HepG2 (cell line): ENCODE results near the gene AFAP1L2.

Experiments
- AHR ChIP-seq: IDR thresholded peaks from 2 replicates; pipeline ENCODE4 v1.6.1; 2018; ENCODE audit warnings: missing genetic modification reagents, missing compliant biosample characterization
- ATF3 ChIP-seq: sonication (generic); formaldehyde crosslinking; IDR thresholded peaks from 2 replicates; pipeline ENCODE4 v1.4.0; 2020; ENCODE audit warnings: missing genetic modification reagents
- CTCF ChIP-seq: sonication (generic); formaldehyde crosslinking; IDR thresholded peaks from 2 replicates; pipeline ENCODE4 v1.5.0; 2020; ENCODE audit warnings: mild to moderate bottlenecking, missing genetic modification reagents, moderate library complexity
- POLR2AphosphoS5 ChIP-seq: IDR thresholded peaks from 2 replicates; pipeline ENCODE4 v1.6.1; 2012; ENCODE audit warnings: low read depth, low read length
- ZMAT3 ChIP-seq: sonication (generic); formaldehyde crosslinking; conservative IDR thresholded peaks from 2 replicates; pipeline ENCODE4 v1.7.0; 2021; ENCODE audit warnings: missing genetic modification reagents
- ZNF24 ChIP-seq: fragments of 450-650 bp; IDR thresholded peaks from 2 replicates; pipeline ENCODE4 v1.6.1; 2017; ENCODE audit warnings: antibody characterized with exemption, mild to moderate bottlenecking
- TF ChIP-seq, protein P1 (sequence below), 2 experiments: sonication (generic) in 1 of 2; formaldehyde crosslinking in 1 of 2; IDR thresholded peaks; 2 replicates each; pipeline versions ENCODE4 v1.6.1 to v1.9.0; 2014 to 2022; ENCODE audit warnings: antibody characterized with exemption in 1 of 2, borderline replicate concordance in 1 of 2, inconsistent platforms in 1 of 2, low read depth in 1 of 2, missing genetic modification reagents in 1 of 2
- TF ChIP-seq, protein P2 (sequence below): sonication (generic); formaldehyde crosslinking; IDR thresholded peaks from 2 replicates; pipeline ENCODE4 v1.5.1; 2020; ENCODE audit warnings: mild to moderate bottlenecking, missing genetic modification reagents, borderline replicate concordance
- TF ChIP-seq, protein P3 (sequence below): IDR thresholded peaks from 2 replicates; pipeline ENCODE4 v1.6.1; 2016
- TF ChIP-seq, protein P4 (sequence below): IDR thresholded peaks from 2 replicates; pipeline ENCODE4 v1.6.1; 2016; ENCODE audit warnings: missing biosample characterization, missing genetic modification reagents, low read depth

DNA sequence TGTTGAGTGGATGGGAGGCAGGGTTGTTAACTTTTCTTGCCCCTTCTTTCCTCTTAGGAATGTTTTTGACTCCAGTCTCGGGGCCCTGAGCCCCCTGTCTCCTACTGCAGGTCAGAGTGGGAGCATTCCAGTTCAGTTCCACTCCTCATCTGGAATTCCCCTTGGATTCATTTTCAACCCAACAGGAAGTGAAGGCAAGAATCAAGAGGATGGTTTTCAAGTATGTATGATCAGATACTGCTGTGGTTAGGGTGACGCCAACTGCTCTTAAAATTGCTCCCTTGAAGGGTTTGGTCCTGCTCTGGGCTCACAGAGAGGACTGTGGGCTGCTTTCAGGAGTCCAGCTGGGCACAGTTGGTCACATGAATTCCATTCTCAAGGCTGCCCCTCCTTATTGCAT lies 143.2 kb downstream of the AFAP1L2 start:
- TF ChIP-seq ZNF24 (no peak), POLR2AphosphoS5 (no peak), AHR (CRISPR knock-in tag) (no peak), CTCF (CRISPR knock-in tag) (no peak), ATF3 (CRISPR knock-in tag) (no peak), ZMAT3 (CRISPR knock-in tag) (no peak)
- TF ChIP-seq, protein P1, sequence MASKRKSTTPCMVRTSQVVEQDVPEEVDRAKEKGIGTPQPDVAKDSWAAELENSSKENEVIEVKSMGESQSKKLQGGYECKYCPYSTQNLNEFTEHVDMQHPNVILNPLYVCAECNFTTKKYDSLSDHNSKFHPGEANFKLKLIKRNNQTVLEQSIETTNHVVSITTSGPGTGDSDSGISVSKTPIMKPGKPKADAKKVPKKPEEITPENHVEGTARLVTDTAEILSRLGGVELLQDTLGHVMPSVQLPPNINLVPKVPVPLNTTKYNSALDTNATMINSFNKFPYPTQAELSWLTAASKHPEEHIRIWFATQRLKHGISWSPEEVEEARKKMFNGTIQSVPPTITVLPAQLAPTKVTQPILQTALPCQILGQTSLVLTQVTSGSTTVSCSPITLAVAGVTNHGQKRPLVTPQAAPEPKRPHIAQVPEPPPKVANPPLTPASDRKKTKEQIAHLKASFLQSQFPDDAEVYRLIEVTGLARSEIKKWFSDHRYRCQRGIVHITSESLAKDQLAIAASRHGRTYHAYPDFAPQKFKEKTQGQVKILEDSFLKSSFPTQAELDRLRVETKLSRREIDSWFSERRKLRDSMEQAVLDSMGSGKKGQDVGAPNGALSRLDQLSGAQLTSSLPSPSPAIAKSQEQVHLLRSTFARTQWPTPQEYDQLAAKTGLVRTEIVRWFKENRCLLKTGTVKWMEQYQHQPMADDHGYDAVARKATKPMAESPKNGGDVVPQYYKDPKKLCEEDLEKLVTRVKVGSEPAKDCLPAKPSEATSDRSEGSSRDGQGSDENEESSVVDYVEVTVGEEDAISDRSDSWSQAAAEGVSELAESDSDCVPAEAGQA (IDR thresholded peaks at IDR 0.05; ENCODE audit: low read depth) = no peak
- TF ChIP-seq, protein P1 (CRISPR knock-in tag; IDR thresholded peaks at IDR 0.05; ENCODE audit: borderline replicate concordance) = no peak
- TF ChIP-seq, protein P2, sequence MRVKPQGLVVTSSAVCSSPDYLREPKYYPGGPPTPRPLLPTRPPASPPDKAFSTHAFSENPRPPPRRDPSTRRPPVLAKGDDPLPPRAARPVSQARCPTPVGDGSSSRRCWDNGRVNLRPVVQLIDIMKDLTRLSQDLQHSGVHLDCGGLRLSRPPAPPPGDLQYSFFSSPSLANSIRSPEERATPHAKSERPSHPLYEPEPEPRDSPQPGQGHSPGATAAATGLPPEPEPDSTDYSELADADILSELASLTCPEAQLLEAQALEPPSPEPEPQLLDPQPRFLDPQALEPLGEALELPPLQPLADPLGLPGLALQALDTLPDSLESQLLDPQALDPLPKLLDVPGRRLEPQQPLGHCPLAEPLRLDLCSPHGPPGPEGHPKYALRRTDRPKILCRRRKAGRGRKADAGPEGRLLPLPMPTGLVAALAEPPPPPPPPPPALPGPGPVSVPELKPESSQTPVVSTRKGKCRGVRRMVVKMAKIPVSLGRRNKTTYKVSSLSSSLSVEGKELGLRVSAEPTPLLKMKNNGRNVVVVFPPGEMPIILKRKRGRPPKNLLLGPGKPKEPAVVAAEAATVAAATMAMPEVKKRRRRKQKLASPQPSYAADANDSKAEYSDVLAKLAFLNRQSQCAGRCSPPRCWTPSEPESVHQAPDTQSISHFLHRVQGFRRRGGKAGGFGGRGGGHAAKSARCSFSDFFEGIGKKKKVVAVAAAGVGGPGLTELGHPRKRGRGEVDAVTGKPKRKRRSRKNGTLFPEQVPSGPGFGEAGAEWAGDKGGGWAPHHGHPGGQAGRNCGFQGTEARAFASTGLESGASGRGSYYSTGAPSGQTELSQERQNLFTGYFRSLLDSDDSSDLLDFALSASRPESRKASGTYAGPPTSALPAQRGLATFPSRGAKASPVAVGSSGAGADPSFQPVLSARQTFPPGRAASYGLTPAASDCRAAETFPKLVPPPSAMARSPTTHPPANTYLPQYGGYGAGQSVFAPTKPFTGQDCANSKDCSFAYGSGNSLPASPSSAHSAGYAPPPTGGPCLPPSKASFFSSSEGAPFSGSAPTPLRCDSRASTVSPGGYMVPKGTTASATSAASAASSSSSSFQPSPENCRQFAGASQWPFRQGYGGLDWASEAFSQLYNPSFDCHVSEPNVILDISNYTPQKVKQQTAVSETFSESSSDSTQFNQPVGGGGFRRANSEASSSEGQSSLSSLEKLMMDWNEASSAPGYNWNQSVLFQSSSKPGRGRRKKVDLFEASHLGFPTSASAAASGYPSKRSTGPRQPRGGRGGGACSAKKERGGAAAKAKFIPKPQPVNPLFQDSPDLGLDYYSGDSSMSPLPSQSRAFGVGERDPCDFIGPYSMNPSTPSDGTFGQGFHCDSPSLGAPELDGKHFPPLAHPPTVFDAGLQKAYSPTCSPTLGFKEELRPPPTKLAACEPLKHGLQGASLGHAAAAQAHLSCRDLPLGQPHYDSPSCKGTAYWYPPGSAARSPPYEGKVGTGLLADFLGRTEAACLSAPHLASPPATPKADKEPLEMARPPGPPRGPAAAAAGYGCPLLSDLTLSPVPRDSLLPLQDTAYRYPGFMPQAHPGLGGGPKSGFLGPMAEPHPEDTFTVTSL (CRISPR knock-in tag) = no peak
- TF ChIP-seq, protein P3, sequence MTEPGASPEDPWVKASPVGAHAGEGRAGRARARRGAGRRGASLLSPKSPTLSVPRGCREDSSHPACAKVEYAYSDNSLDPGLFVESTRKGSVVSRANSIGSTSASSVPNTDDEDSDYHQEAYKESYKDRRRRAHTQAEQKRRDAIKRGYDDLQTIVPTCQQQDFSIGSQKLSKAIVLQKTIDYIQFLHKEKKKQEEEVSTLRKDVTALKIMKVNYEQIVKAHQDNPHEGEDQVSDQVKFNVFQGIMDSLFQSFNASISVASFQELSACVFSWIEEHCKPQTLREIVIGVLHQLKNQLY (CRISPR knock-in tag) = no peak
- TF ChIP-seq, protein P4, sequence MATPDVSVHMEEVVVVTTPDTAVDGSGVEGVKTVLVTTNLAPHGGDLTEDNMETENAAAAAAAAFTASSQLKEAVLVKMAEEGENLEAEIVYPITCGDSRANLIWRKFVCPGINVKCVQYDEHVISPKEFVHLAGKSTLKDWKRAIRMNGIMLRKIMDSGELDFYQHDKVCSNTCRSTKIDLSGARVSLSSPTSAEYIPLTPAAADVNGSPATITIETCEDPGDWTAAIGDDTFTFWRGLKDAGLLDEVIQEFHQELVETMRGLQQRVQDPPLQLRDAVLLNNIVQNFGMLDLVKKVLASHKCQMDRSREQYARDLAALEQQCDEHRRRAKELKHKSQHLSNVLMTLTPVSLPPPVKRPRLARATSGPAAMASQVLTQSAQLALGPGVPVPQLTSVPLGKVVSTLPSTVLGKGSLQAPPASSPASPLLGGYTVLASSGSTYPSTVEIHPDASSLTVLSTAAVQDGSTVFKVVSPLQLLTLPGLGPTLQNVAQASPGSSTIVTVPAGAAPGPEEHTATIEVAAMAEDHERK (CRISPR knock-in tag) = no peak
